HG03575 (cell line): ENCODE results near the gene CYP46A1.

ENCODE experiments used
- ATAC-seq: cut with Tn5 transposase; IDR thresholded peaks from one replicate; pipeline ENCODE4 v1.9.1; 2021; ENCODE audit not compliant: unreplicated experiment, insufficient number of reproducible peaks, low FRiP score; ENCODE audit errors: extremely low read depth

CYP46A1 gene

GRCh38 chr14:99749763-99750715 lies 65.9 kb downstream of the CYP46A1 start:
- no peak for ATAC-seq

DNA sequence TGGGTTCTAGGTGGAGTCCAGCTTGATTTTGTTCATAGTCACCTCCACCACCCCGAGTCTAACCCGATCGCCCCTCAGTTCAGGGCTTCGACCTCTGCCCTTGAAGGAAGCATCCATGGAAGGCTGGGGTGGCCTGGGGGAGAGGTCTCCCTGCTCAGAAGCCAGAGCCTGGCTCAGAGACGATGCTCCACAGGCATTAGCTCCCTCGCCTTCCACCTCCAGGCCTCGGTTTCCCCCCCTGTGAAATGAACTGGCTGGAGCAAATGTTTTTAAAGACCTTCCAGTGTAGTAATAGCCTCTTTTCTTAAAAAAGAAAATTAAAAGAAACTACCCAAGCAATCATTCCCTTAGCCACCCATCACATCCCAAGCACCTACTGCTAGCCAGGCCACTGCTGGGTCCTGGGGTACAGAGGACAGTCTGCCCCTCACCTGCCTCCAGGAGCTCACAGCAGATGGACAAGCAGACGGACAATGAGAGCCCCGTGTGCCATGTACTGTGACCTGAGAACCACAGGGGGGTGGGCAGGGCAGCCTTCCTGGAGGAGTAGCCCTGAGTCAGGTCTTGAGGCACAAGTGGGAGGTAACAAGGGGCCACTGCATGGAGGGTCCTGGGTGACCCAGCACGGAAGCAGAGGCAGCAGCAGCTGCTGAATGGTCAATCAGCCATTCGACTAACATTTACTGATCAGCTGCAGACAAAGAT lies 66.8 kb downstream of the CYP46A1 start:
- no peak for ATAC-seq

DNA sequence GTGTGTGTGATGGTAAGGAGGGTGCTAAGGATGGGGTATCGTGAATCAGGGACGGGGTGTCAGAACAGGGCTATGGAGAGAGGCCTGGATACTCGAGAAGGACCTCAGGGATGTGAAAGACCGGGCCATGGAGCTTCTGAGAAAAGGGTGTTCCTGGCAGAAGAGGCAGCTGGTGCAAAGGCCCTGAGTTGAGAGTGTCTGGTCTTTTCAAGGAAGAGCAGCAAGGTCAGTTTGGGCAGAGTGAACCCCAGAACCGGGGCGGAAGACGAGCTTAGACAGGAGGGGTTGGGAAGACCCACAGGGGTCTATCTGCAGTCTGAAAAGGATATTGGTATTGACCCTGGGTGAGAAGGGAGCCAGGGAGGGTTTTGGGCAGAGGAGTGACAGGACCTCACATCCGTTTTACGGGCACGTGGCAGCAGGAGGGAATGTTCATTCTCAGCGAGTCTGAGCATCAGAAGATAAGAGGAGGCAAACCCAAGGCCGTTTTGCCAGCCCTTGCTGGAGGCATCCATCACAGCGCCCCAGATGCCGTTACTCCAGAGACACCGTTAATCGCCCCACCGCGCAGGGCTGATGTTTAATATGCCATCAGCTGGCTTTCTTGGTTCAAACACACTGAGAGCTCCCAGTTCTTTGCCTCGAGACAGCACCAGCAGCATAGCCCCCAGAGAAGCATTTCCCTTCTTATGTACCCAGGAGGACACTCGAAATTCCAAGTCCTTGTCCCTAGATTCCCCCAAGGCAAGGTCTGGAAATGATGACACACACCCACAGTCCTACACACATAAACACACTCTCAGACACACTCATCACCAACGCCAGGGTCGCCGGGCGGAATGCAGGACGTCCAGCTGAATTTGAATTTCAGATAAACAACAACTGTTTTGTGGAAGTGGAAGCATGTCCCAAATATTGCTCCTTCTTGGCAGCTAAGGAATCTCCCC lies 67.7 kb downstream of the CYP46A1 start:
- no peak for ATAC-seq

GRCh38 chr14:99752486-99753121 lies 68.5 kb downstream of the CYP46A1 start:
- no peak for ATAC-seq

DNA sequence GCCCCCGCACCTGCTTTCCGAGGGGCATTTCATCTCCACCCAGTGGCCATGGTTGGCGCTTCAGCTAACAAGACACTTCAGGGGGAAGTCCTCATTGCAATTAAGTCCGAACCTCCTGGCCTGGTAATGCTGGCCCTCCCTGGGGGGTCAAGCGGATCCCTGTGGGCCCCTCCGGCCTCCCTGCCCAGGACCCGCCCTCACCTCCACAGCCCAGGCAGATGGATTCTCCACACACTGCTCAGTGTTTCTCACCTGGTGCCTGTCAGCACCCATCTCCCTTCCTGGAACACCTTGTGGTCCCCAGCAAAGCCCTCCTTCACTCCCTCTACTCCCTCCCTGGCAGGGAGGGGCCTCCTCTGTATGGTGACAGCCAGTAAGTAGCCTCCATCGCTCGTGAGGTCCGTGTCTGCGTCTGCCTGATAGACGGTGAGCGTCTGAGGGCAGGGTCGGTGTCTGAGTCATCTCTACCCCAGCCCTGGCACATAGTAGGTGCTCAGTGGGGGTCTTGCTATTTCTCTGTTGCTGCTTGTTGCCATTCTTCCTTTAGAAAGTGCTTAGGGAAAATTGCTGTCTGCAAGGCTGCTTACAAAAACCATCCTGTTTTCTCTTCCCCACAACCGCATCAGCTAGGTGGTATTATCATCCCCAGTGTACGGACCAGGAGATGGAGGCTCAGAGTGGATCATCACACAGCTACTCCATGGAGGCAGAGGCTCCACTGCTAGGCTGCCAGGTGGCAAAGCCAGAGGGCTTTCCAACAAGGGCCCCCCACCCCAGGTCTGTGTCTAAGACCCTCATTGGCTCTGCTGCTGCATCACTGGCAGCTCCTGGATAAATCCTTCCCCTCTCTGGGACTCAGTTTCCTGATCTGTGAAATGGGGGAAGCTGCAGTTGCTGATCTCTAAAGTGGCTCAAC lies 69.4 kb downstream of the CYP46A1 start:
- no peak for ATAC-seq

GRCh38 chr14:99754141-99755067 lies 70.3 kb downstream of the CYP46A1 start:
- no peak for ATAC-seq

DNA sequence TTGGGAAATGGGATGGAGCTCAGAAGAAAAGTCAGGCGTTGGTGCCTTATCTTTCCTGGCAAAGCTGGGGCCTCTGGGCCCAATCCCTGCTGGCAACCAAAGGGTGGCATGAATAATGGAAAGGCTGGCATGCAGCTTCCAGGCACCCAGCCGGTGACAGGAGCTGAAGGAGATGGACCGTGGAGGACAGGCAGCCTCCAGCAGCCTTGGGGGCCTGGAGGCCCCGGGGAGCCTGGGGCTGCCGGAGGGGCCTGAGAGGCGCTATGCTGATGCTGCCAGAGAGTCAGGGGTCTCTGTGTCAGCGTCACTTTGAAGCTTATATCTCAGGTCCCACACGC lies 70.9 kb downstream of the CYP46A1 start:
- no peak for ATAC-seq

DNA sequence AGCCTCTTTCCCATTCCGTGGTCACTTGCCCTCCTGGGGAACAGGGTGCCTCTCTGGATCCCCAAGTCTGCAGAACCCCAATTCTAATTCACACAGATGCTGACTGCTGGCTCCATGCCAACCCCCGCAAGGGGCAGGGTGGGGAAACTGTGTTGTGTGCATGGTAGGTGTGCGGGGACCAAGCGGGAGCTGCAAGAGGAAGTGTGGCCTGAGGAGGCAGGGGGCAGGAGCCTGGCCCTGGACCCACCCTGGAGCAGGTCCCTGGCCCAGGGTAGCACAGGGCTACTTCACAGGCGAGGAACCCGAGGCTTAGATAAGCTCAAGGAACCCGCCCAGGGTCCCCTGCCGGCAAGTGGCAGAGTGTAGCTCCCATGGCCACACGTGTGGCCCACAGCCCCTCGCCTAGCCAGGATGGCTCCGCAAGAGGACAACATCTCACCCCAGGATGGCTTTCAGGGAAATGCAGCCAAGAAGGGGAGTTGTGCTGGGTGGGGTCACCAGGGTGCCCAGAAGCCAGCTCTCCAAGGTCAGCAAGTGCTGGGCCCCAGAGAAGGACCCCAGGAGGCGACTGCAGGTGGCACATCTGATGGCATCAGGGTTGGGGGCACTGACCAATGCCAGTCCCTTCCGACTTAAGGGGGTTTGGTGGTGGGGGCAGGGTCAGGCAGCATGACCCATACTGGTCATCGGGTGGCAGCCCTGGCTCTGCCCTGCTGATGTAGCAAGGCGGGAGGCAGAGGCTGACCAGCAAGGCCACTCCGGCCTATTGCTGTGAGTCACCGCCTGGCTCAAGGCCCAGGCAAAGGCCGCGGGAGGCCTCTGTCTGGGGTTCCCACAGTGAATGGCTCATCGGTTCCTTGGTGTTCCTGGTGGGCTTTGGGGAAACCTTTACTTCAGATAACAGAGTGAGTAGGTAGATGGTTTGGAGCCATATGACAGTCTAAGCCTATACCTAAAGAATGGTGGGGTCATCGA lies 71.8 kb downstream of the CYP46A1 start:
- no peak for ATAC-seq

GRCh38 chr14:99756796-99757195 lies 72.7 kb downstream of the CYP46A1 start:
- ATAC-seq = no peak

GRCh38 chr14:99757331-99758070 lies 73.4 kb downstream of the CYP46A1 start:
- ATAC-seq = no peak

- ATAC-seq = no peak
Measured at GRCh38 chr14:99758121-99758821, 74.2 kb downstream of the CYP46A1 start.

- no peak for ATAC-seq
Measured at GRCh38 chr14:99758872-99759545, 74.9 kb downstream of the CYP46A1 start.

DNA sequence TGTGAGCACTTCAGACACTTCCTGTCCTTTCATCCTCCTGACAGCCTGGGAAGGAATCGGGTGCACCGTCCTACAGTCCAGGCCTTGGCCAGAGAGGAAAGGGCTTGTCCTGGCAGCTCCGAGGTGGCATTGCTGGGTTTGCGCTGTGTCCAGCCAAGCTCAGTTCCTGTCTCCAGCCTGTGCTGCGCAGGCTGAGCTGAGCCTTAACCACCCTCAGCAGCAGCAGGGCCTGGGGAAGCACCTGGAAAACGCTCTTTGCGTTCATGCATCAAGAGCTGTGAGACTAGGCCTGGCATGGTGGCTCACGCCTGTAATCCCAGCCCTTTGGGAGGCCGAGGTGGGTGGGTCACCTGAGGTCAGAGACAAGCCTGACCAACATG lies 75.4 kb downstream of the CYP46A1 start:
- ATAC-seq = no peak

GRCh38 chr14:99760817-99761216 lies 76.7 kb downstream of the CYP46A1 start:
- ATAC-seq = no peak
